Aorta (tissue), 5 donors: ENCODE measurements around the gene XRCC6. TPM values are rescaled to one million over a fixed set of nuclear protein-coding genes. Genes with fewer than 3 reads are reported as not detected.
A peak's percentile ranks its signal among the peaks of the same experiment; 100 is the strongest.

Source experiments
- ATAC-seq: fragments of 200-7000 bp; cut with Tn5 transposase; one replicate; pipeline ENCODE4 v1.9.1; 2022; ENCODE audit warnings: moderate library complexity; ENCODE audit not compliant: low FRiP score
- DNase-seq, 2 donors: peaks; one replicate each; pipeline ENCODE4 v3.0.0-alpha.2; 2020
- H3K27ac ChIP-seq, 2 donors: one replicate each; pipeline ENCODE4 v1.5.1; 2013; ENCODE audit warnings: low read length in 2 of 2, mild to moderate bottlenecking in 2 of 2, moderate library complexity in 2 of 2, control low read depth in 1 of 2, inconsistent platforms in 1 of 2, low read depth in 1 of 2
- H3K27me3 ChIP-seq, 2 donors: one replicate each; pipeline ENCODE4 v1.6.1; 2013; ENCODE audit warnings: control low read depth in 1 of 2, low read length in 1 of 2, mild to moderate bottlenecking in 1 of 2, moderate library complexity in 1 of 2; ENCODE audit not compliant: insufficient read depth in 2 of 2, control insufficient read depth in 1 of 2
- H3K36me3 ChIP-seq, 2 donors: one replicate each; pipeline ENCODE4 v1.6.1; 2013; ENCODE audit warnings: control low read depth in 1 of 2, low read length in 1 of 2, mild to moderate bottlenecking in 1 of 2; ENCODE audit not compliant: insufficient read depth in 2 of 2, control insufficient read depth in 1 of 2
- H3K4me1 ChIP-seq, 2 donors: one replicate each; pipeline ENCODE4 v1.6.1; 2013; ENCODE audit warnings: low read length in 2 of 2, control low read depth in 1 of 2, mild to moderate bottlenecking in 1 of 2, moderate library complexity in 1 of 2; ENCODE audit not compliant: insufficient read depth in 2 of 2, control insufficient read depth in 1 of 2
- H3K4me3 ChIP-seq, 2 donors: one replicate each; pipeline ENCODE4 v1.5.1; 2013; ENCODE audit warnings: low read length in 2 of 2, control low read depth in 1 of 2, mild to moderate bottlenecking in 1 of 2
- H3K9me3 ChIP-seq: one replicate; pipeline ENCODE4 v1.6.1; 2013; ENCODE audit warnings: mild to moderate bottlenecking, low read length; ENCODE audit not compliant: control insufficient read depth
- WGBS, 2 donors: extraction: QIAGEN DNeasy Blood & Tissue Kit; methylation state at CpG; one replicate each; pipeline ENCODE4 v1.1.7; 2013; 5-methylcytosine and 5-hydroxymethylcytosine counted together
- intact Hi-C, 2 donors: fragments of 100-400 bp; cut with DNase I; formaldehyde crosslinking; loops; one replicate each; pipeline versions ENCODE4 v1.14.2 to v1.15.0; 2022
- polyA plus RNA-seq, 2 donors: library from polyadenylated mRNA; stranded (reverse); fragments of 200-250 nt; gene quantifications; one replicate each; pipeline ENCODE4 v1.2.3, GENCODE V29; 2013
- total RNA-seq, 2 donors: library from RNA; stranded (reverse); fragmentation: NEBNext Ultra II Directional; extraction: Animal tissue kit (Norgen Biotek cat#: 25700); gene quantifications; one replicate each; pipeline ENCODE4 v1.2.1, GENCODE V29; 2021
- donor health status: healthy with polysubstance abuse.
- donor health status: Bipolar disorder and iron deficiency.
- donor health status: DM: no; HTN: no; CAD: no.
- donor health status: DM: no; HTN: no; CAD: no.
- donor health status: DM: yes; HTN: yes; CAD: no.

The XRCC6 gene
- total and polyA plus RNA-seq, 4 donors: 93.7 to 132 (median 128) TPM

DNA sequence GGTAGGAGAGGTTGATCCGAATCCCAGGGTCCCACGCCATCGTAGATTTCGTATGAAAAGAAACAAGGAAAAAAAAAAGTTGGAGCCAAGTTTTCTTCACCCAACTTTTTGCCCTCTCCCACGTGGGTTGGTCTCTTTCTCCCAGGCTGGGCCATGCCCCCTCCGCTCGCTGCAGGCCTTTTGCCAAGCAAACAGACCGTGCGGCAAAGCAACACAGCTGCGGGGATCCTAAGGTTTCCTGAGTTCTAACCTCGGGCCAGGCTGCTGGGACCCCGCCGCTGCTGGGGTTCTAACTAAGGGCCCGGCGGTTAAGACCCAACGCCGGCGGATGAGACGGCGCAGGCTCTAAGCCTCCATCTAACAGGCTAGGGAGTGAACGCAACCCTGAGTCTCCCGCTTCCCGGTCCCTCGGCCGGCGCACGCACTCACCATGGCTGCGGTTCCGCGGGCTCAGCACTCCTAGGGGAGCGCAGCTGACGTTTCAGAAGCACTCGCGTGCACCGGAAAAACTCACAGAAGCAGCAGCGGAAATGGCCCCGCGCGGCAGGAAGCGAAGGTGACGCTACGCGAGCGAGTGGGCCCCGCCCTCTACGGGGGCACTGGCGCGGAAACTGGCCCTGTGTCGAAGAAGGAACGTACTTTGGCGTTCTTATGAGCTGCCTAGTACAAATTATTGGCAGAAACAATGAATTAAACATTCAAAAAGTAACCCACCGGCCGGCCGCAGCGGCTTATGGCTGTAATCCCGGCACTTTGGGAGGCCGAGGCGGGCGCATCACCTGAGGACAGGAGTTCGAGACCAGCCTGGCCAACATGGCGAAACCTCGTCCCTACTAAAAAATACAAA is 67.5 kb downstream of the XRCC6 start, which contains the start of gene SNU13:
SNU13 (minus strand) TSS at position 503 of the 847 bp plus-strand sequence; CDS start at position 432, 71 bp downstream.
- DNase-seq (peak; percentile 96 to 97), ATAC-seq (peak; percentile 97)
- H3K27me3 ChIP-seq: no peaks in the 10 kb centered on the region
- H3K27ac ChIP-seq: peak within 1 kb of the TSS in 1 of 2 donors; percentile 80
- peaks cover 0 to 2% of the 10 kb centered on the region in 2 donors for H3K36me3 ChIP-seq
- no peaks in the 10 kb centered on the region for H3K9me3 ChIP-seq
- H3K4me1 ChIP-seq: no peaks in the 10 kb centered on the region
- H3K4me3 ChIP-seq: peak within 1 kb of the TSS; percentile 53 to 62
- intact Hi-C loops: loop anchor here in 1 of 2 donors (2.0 to 5.0 kb wide), 2 partner anchors 22 to 384 kb away; partner anchors contain the start of genes NAGA and PHETA2
- 1 to 2% methylated on average over 62 of the region's 62 CpGs for WGBS, 2 donors

DNA sequence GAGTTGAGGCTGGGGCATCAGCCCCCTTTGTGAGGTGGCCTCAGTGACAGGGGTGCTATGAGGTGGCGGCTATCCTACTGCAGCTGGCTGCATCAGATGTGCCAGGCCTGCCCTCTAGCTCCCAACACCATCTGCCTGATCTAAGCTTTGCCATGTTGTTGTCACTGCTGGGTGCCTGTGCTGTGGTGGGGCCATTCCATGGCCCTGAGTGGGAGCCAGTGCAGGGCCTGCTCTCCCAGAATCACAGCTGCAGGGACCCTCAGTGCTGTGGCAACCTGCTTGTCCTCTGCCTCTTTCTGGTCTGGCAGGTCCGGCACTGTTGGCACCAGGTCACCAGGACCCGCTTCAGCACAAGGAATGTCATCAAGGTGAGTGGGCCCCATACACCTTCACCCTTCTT is 69.4 kb downstream of the XRCC6 start:
- Histone ChIP-seq H3K4me3 (no peak overlapping the region), H3K4me1 (no peaks in the 10 kb centered on the region), H3K9me3 (no peaks in the 10 kb centered on the region), H3K27me3 (no peaks in the 10 kb centered on the region), H3K36me3 (peaks cover 0 to 2% of the 10 kb centered on the region in 2 donors), H3K27ac (no peak overlapping the region)
- 82 to 90% methylated on average over 3 of the region's 3 CpGs for WGBS, 2 donors
- no peak for ATAC-seq
- intact Hi-C loops: no loop called here
- peak in 1 of 2 donors; percentile 64 for DNase-seq

DNA sequence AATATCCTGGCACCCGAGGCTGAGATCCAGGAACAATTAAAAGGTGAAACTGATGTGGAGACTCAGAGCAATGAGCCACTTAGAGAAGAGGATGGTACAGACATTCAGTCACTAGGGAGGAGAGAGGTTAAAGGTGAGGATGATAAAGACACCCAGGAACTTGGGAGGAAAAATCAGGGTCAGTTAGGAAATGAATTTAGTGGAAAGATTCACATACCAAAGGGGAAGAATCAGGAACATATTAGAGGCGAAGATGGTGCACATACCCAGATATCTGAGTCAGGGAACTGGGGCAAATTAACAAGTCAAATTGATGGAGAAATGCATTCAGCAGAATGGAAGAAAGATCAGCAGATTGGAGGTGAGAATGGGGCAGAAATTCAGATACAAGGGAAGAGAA is 74.1 kb downstream of the XRCC6 start:
- ATAC-seq: no peak
- DNase-seq: no peak
- H3K4me1 ChIP-seq: no peaks in the 10 kb centered on the region
- 89 to 92% methylated on average over 2 of the region's 2 CpGs for WGBS, 2 donors
- intact Hi-C loops: no loop called here
- H3K4me3 ChIP-seq: no peak overlapping the region
- H3K9me3 ChIP-seq: no peaks in the 10 kb centered on the region
- H3K36me3 ChIP-seq: peaks cover 0 to 2% of the 10 kb centered on the region in 2 donors
- H3K27me3 ChIP-seq: no peaks in the 10 kb centered on the region
- no peak overlapping the region for H3K27ac ChIP-seq

DNA sequence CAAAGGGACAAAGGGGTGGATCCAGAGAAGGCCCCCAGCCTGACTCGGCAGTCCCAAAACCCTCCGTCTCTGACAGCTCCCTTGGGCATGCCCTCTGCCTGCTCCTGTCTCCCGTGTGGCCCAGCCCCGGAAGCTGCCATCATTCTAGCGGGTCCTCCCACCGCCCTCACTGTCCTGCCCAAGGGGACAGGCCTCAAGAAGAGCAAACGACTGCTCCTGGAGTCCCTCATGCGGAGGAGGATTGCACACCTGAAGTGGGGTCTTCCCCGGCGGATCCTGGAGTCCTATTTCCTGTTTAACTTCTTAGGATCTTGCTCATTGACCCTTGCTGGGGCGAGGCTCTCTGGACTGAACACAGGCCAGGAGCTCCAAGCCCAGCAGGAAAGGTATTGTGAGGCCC is 75.6 kb downstream of the XRCC6 start:
- Histone ChIP-seq H3K27ac (no peak overlapping the region), H3K4me1 (no peaks in the 10 kb centered on the region), H3K36me3 (peaks cover 0 to 2% of the 10 kb centered on the region in 2 donors), H3K9me3 (no peaks in the 10 kb centered on the region), H3K27me3 (no peaks in the 10 kb centered on the region), H3K4me3 (no peak overlapping the region)
- intact Hi-C loops: loop anchor here (2.0 kb wide), 1 partner anchor 244 kb away; no protein-coding TSS in a partner anchor
- WGBS, 2 donors: 56 to 61% methylated on average over 11 of the region's 11 CpGs
- ATAC-seq: no peak
- DNase-seq: no peak

DNA sequence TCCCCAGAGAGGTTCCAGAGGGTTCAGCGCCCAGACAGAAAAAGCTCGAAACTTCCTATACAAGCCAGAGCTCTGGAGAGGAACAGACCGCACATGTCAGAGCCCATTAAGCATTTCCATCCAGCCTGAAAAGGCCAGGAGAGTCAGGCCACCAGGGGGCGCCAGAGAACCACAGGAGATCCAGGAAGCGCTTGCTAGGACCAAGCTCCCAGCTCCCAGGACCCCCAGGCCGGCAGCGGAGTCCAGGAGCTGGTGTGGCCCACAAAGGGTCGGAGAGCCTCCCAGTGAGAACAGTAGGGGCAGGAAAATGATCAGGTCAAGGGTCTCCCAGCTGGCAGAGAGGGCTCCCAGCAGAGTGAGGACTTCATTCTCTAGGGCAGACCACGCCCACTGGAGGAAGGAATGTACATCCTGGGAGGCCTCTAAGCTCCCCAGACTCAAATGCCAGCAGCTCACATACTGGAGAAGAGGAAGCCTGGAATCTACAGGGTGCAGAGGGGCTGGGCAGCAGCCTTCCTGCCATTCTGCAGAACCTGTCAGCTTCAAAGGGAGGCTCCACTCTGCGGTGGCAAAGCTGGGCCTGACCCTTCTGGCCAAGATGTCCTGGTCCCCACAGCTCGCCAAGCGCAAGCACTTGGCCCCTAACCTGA is 76.2 kb downstream of the XRCC6 start:
- no peak overlapping the region for H3K27ac ChIP-seq
- ATAC-seq: peak; percentile 87
- intact Hi-C loops: loop anchor here (2.0 kb wide), 1 partner anchor 244 kb away; no protein-coding TSS in a partner anchor

DNA sequence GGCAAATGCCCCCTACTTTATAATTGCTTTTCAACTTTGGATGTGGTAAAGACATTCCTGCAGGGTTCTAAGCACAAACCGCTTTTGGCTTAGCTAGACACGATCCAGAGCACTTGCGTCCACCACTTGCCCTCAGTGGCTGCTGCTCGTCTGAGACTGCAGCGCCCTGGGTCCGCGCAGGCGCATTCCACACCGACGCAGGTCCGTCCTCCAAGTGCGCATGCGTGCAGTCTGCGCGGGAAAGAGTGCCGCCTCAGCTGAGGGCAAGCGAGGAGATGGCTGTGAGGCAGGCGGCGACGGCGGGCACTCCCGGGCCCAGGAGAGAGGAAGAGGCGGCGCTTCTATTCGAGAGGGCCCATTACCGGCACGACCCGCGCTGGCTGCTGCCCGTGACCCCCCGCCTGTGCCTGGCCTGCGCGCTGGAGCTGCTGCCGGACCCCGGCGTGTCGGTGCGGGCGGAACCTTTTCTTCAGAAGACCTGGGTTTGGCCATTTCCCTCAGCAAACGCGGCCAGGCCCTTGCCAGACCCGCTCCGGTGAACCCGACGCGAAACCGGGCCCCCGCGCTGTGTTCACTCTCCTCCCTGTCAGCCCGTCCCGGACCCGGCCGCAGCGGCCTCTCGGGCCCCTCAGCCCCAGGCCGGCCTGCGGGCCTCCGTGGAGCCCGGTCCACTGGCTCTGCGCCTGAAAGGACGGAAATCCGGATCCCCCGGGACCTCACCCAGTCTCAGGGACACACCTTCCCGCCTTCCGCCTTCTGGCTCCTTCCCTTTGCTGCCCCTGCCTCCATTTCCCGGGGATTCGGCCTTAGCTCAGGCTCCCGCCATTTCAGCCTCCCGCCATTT is 78.4 kb downstream of the XRCC6 start, which contains the start of gene MEI1:
MEI1 (plus strand) TSS at position 240 of the 844 bp plus-strand sequence; CDS start at position 276, 36 bp downstream.
- Histone ChIP-seq H3K27ac (no peak within 1 kb of the TSS), H3K36me3 (no peaks in the 10 kb centered on the region), H3K27me3 (no peaks in the 10 kb centered on the region), H3K4me3 (no peak within 1 kb of the TSS), H3K4me1 (no peaks in the 10 kb centered on the region), H3K9me3 (no peaks in the 10 kb centered on the region)
- peak; percentile 94 to 96 for DNase-seq
- 38 to 40% methylated on average over 67 to 69 of the region's 69 CpGs for WGBS, 2 donors
- intact Hi-C loops: no loop called here
- ATAC-seq: peak; percentile 80

More for the DNA sequence above, 76.2 kb downstream of the XRCC6 start:
- peaks cover 0 to 2% of the 10 kb centered on the region in 2 donors for H3K36me3 ChIP-seq
- H3K4me3 ChIP-seq: no peak overlapping the region
- 24 to 25% methylated on average over 12 of the region's 12 CpGs for WGBS, 2 donors
- DNase-seq: peak; percentile 95 to 99
- H3K9me3 ChIP-seq: no peaks in the 10 kb centered on the region
- H3K4me1 ChIP-seq: no peaks in the 10 kb centered on the region
- H3K27me3 ChIP-seq: no peaks in the 10 kb centered on the region

DNA sequence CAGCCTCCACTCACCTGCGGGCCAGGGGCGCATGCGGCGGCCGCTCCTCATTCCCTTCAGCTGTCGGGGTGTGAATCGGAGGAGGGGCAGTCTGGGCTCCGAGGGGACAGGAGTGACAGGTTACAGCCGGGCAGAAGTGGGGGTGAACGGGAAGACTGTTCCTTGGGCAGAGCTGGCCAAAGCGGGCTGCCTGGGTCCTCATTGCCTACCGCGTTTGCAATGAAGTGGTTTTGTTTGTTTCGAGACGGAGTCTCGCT is 78.9 kb downstream of the XRCC6 start:
- ATAC-seq: no peak
- Histone ChIP-seq H3K27me3 (no peaks in the 10 kb centered on the region), H3K36me3 (no peaks in the 10 kb centered on the region), H3K27ac (no peak overlapping the region), H3K4me3 (no peak overlapping the region), H3K4me1 (no peaks in the 10 kb centered on the region), H3K9me3 (no peaks in the 10 kb centered on the region)
- 94 to 97% methylated on average over 16 of the region's 16 CpGs for WGBS, 2 donors
- intact Hi-C loops: no loop called here
- no peak for DNase-seq

DNA sequence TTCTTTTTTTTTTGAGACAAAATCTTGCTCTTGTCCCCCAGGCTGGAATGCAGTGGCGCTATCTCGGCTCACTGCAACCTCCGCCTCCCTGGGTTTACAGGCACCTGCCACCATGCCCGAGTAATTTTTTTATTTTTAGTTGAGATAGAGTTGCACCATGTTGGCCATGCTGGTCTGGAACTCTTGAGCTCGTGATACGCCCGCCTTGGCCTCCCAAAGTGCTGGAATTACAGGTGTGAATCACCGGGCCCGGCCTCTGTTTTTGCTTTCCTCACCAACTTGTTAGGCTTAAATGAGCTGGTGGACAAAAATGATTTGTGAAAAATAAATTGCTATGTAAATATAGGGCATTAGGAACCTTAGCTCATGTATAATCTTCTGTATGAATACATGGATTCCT is 81.7 kb downstream of the XRCC6 start:
- no peaks in the 10 kb centered on the region for H3K27me3 ChIP-seq
- WGBS, 2 donors: 93 to 95% methylated on average over 9 of the region's 9 CpGs
- ATAC-seq (no peak), DNase-seq (no peak)
- H3K36me3 ChIP-seq: no peaks in the 10 kb centered on the region
- no peak overlapping the region for H3K4me3 ChIP-seq
- no peak overlapping the region for H3K27ac ChIP-seq
- intact Hi-C loops: no loop called here
- H3K4me1 ChIP-seq: no peaks in the 10 kb centered on the region
- no peaks in the 10 kb centered on the region for H3K9me3 ChIP-seq
